Measurements from ENCODE around the gene GORASP2. TPM values are rescaled to one million over a fixed set of nuclear protein-coding genes. Genes with fewer than 3 reads are reported as not detected.
A peak's percentile ranks its signal among the peaks of the same experiment; 100 is the strongest.

Gene GORASP2
- total RNA-seq, 1 donor from 2014 or later = 94.7 TPM

GRCh38 chr2:170973492-170974303 is 44.6 kb downstream of the GORASP2 start:
- peak; percentile 99 for TF ChIP-seq CTCF (IDR thresholded peaks at IDR 0.05)
- no peaks in the 10 kb centered on the region for H3K27me3 Mint-ChIP-seq (ENCODE audit: unreplicated experiment)
- no peaks in the 10 kb centered on the region for H3K36me3 Mint-ChIP-seq (ENCODE audit: unreplicated experiment)
- peaks cover 8% of the 10 kb centered on the region for H3K4me1 Mint-ChIP-seq (ENCODE audit: unreplicated experiment)
- H3K4me3 Mint-ChIP-seq (ENCODE audit: unreplicated experiment) = peak overlapping the region; percentile 73
- DNase-seq (ENCODE audit: extremely low spot score, unreplicated experiment) = peak; percentile 94
- H3K9me3 Mint-ChIP-seq (ENCODE audit: unreplicated experiment) = no peaks in the 10 kb centered on the region
- peak overlapping the region; percentile 23 for H3K27ac Mint-ChIP-seq (ENCODE audit: unreplicated experiment)

- H3K36me3 Mint-ChIP-seq (ENCODE audit: unreplicated experiment) = no peaks in the 10 kb centered on the region
- H3K4me1 Mint-ChIP-seq (ENCODE audit: unreplicated experiment) = peaks cover 8% of the 10 kb centered on the region
These were observed 45.4 kb downstream of the GORASP2 start for GRCh38 chr2:170974304-170974993.

GRCh38 chr2:170975127-170975942 is 46.3 kb downstream of the GORASP2 start:
- TF ChIP-seq CTCF (IDR thresholded peaks at IDR 0.05) = no peak
- Mint-ChIP-seq H3K27ac (ENCODE audit: unreplicated experiment) (no peak overlapping the region), H3K4me3 (ENCODE audit: unreplicated experiment) (no peak overlapping the region), H3K9me3 (ENCODE audit: unreplicated experiment) (no peaks in the 10 kb centered on the region), H3K27me3 (ENCODE audit: unreplicated experiment) (no peaks in the 10 kb centered on the region), H3K36me3 (ENCODE audit: unreplicated experiment) (no peaks in the 10 kb centered on the region), H3K4me1 (ENCODE audit: unreplicated experiment) (peaks cover 8% of the 10 kb centered on the region)
- DNase-seq (ENCODE audit: extremely low spot score, unreplicated experiment) = no peak

More at GRCh38 chr2:170974304-170974993, 45.4 kb downstream of the GORASP2 start:
- TF ChIP-seq CTCF (IDR thresholded peaks at IDR 0.05) = no peak
- peak overlapping the region; percentile 58 for H3K4me3 Mint-ChIP-seq (ENCODE audit: unreplicated experiment)
- H3K9me3 Mint-ChIP-seq (ENCODE audit: unreplicated experiment) = no peaks in the 10 kb centered on the region
- no peaks in the 10 kb centered on the region for H3K27me3 Mint-ChIP-seq (ENCODE audit: unreplicated experiment)
- DNase-seq (ENCODE audit: extremely low spot score, unreplicated experiment) = no peak
- H3K27ac Mint-ChIP-seq (ENCODE audit: unreplicated experiment) = peak overlapping the region; percentile 23

GRCh38 chr2:170975943-170976270 is 46.9 kb downstream of the GORASP2 start:
- Mint-ChIP-seq H3K36me3 (ENCODE audit: unreplicated experiment) (no peaks in the 10 kb centered on the region), H3K27ac (ENCODE audit: unreplicated experiment) (no peak overlapping the region), H3K4me3 (ENCODE audit: unreplicated experiment) (no peak overlapping the region), H3K9me3 (ENCODE audit: unreplicated experiment) (no peaks in the 10 kb centered on the region), H3K27me3 (ENCODE audit: unreplicated experiment) (no peaks in the 10 kb centered on the region), H3K4me1 (ENCODE audit: unreplicated experiment) (peaks cover 8% of the 10 kb centered on the region)
- TF ChIP-seq CTCF (IDR thresholded peaks at IDR 0.05) = no peak
- DNase-seq (ENCODE audit: extremely low spot score, unreplicated experiment) = no peak

Measured in osteocyte (in vitro differentiated cells).